GM12874 (cell line): ENCODE results near the gene SMIM21.

Experiments
- CTCF ChIP-seq: IDR thresholded peaks from 2 replicates; pipeline ENCODE4 v1.5.1; 2011; ENCODE audit warnings: low read depth, mild to moderate bottlenecking, control low read depth, low read length, moderate library complexity; ENCODE audit not compliant: insufficient read depth

Gene SMIM21

GRCh38 chr18:75422341-75422910 lies 5.1 kb downstream of the SMIM21 start:
- TF ChIP-seq CTCF, result no peak

DNA sequence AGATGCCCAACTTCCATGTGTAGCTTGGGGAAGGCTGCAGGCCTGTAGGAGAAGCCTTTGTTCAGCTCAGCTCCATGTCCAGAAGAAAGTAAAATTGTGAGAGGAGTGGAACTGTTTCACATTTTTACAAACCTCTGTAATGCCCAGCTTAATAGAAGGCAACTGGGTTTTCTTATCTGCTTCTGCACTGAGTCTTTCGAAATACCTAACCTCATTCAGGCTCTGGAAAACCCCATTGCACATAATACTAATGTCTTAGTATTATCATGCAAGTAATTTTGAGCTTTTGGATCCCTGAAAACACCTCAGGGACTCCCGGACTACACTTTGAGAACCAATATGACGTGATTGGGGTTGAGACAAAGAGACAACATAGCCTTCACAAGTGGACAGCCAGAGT lies 5.8 kb downstream of the SMIM21 start:
- TF ChIP-seq CTCF, result no peak

DNA sequence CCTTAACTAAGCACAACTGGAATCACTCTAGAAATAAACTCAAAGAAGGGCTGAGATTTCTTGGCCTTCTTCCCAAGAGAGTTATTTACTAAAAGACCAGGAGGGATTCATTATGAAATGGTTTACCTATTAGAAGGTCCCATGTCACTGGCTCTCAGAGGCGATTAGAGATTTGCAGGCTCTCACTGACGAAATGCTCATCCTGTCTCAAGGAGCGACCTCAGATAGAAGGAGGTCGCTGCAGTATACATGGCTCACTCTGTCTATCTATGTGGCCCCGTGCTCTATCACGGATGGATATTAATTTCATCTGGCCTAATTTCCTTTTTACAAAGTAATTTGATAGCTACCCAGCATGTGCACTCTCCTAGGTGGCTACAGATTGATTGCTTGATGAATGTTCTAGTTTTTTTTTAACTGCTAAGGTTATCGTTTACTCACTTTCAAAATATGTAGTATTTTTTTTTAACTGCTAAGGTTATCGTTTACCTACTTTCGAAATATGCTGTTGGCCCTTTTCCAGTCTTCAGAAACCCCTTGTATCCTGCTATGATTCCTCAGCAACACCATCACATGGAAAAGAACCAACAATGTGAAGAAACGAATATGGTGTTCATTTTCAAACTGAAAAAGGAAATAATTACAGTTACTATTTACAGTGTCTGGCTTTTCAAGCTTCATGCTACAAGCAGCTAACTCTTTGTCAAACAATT lies 9.1 kb downstream of the SMIM21 start:
- TF ChIP-seq CTCF, result no peak

GRCh38 chr18:75410611-75411010 lies 16.9 kb downstream of the SMIM21 start:
- no peak for TF ChIP-seq CTCF

GRCh38 chr18:75409806-75410205 lies 17.7 kb downstream of the SMIM21 start:
- TF ChIP-seq CTCF, result no peak

GRCh38 chr18:75408554-75409506 lies 18.7 kb downstream of the SMIM21 start:
- TF ChIP-seq CTCF, result no peak
